Measurements from ENCODE around the gene RBP2. TPM values are rescaled to one million over a fixed set of nuclear protein-coding genes. Genes with fewer than 3 reads are reported as not detected.
A peak's percentile ranks its signal among the peaks of the same experiment; 100 is the strongest.
"Not testable (repeated sequence)": the region's sequence is repeated elsewhere in the genome, so short reads cannot be mapped to it uniquely, and the experiment has no call there.

The RBP2 gene
- total RNA-seq, 1 donor from 2014 or later, result not detected

DNA sequence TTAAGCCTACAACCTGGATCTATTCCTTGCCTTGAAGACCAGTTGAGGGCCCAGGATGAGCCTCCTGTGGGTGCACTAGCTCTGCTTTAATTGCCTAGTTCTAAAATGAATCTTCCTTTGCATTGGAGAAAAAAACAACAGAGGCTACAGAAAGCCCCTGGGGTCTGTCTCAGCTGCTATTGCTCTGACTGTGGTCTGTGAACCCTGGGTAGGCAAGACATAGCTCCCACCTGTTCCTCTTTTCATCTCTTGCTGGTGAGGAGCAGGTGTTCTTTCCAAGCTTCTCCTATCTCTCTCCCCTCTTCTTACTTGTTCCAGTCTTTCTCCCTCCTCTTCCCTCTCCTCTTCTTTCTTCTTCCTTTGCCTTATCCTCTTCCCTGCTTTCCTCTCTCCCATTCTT is 28.8 kb downstream of the RBP2 start:
- DNase-seq (ENCODE audit: extremely low read depth, low read depth, low spot score), result no peak

GRCh38 chr3:139444446-139444845 is 31.9 kb downstream of the RBP2 start:
- DNase-seq (ENCODE audit: extremely low read depth, low read depth, low spot score), result no peak

- DNase-seq (ENCODE audit: extremely low read depth, low read depth, low spot score), result no peak
These were observed 33.1 kb downstream of the RBP2 start for GRCh38 chr3:139443186-139443585.

- no peak for DNase-seq (ENCODE audit: extremely low read depth, low read depth, low spot score)
These were observed 34.7 kb downstream of the RBP2 start for GRCh38 chr3:139441656-139442055.

GRCh38 chr3:139440639-139441556 is 35.4 kb downstream of the RBP2 start:
- DNase-seq (ENCODE audit: extremely low read depth, low read depth, low spot score), result no peak

- DNase-seq (ENCODE audit: extremely low read depth, low read depth, low spot score), result no peak
These were observed 37.0 kb downstream of the RBP2 start for GRCh38 chr3:139439278-139439677.

GRCh38 chr3:139434764-139435307 is 41.5 kb downstream of the RBP2 start:
- no peak for DNase-seq (ENCODE audit: extremely low read depth, low read depth, low spot score)

DNA sequence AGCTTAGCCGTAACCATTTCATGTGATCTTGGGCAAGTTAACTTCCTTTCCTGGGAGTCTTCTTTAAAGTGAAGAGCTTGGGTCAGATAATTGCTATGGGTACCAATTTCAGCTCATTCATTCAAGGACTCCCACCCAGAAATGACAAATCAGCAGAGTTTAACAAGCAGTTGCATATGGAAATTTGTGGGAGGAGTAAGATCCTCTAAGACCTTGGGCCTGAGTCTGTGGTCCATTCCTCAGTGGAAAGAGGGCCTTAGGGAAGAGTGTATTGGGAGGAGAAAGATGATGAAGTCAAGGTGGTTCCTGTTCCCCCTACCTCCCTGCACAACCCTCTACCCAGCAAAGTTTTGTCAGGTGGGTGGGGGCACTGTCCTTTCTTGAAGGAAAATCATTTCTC is 42.1 kb downstream of the RBP2 start:
- DNase-seq (ENCODE audit: extremely low read depth, low read depth, low spot score), result no peak

DNA sequence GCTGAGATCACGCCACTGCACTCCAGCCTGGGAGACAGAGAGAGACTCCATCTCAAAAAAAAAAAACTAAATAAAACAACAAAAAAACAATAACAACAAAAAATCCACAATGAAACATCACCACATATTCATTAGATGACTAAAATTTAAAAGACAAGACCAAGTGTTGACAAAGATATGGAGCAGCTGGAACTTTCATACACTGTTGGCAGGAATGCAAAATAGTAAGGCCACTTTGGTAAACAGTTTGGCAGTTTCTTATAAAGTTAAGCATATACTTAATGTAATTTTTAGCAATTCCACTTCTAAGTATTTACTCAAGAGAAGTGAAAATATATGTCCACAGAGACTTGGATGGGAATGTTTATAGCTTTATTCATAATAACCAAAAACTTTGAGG is 43.2 kb downstream of the RBP2 start:
- no peak for DNase-seq (ENCODE audit: extremely low read depth, low read depth, low spot score)

DNA sequence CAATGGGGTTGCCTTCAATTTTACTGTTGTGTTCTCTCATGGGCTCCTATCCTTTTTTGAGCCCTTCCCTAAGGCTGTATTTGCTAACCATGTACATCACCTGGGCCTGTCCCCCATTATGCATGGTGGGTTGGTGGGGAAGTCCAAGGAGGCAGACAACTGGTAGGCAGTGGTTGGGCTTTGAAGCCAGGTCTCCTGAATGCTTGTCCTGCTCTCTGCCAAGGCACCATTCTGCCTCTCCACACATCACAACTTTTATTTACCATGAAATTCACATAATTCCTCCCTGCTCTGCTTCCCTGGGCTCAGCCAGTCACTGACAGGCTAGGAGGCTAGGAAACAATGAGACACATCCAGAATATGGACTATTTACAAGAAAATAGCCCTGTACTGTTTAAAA is 45.8 kb downstream of the RBP2 start:
- no peak for DNase-seq (ENCODE audit: extremely low read depth, low read depth, low spot score)

DNA sequence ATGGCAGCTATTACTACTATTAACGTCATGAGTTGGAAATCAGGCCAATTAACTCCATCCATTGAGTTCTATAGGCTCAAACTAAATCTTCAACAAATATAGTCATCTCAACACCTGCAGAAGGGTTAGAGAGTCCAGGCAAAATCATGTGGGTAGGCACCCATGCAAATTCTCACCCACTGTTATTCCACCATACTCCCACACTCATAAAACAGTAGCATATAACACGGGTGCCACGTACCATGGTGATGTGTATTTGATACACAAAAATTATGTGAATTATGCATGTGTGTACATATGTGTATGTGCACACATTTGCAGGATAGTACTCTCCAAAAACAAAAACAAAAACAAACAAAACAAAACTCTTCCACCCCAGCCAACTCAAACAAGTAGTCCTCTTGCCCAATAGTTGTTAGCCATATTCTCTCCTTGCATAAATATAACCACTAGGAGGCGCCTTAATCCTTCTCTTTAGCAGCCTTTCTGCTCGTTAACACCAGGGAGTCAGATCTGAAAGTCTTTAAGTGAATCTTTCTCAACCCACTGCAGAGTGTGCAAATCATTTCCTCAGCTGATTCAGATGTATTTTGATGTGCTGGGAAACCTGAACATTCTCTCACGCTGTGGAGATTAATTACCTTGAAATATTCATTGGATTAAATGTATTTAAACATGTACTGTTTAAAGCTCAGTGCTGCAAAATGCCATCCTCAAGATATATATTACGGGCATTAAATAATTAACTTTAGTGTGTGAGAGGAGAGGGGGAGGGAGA is 48.8 kb downstream of the RBP2 start:
- DNase-seq (ENCODE audit: extremely low read depth, low read depth, low spot score), result peak; percentile 48

DNA sequence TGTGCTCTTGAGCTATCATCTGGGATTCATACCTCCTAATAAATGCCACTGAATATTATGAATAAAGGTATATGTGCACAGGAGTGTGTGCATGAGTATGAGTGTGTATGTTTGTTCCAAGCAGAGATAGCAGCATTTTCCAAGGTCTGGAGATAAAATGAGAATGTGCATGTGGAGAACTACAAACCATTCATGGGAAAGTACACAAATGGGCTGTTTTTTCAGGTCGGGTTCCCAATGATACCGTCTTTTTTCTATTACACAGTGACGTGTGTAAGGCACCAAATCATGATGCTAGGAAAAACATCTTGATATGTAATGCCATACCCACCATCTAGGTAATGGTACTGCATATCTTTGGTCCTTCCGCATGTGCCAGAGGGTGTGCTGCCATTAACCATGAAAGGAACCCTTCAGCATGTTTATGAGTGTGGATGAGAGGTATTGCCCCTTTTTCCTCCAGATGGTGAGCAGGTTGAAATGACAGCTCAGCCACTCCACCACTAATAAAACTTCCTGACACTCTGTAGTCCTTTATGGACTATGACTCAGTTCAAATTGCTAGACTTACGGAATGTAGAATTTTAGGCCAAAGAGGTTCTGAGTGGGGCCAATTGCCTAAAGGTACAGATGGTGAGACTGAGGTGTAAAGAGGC is 50.4 kb downstream of the RBP2 start:
- no peak for DNase-seq (ENCODE audit: extremely low read depth, low read depth, low spot score)

DNA sequence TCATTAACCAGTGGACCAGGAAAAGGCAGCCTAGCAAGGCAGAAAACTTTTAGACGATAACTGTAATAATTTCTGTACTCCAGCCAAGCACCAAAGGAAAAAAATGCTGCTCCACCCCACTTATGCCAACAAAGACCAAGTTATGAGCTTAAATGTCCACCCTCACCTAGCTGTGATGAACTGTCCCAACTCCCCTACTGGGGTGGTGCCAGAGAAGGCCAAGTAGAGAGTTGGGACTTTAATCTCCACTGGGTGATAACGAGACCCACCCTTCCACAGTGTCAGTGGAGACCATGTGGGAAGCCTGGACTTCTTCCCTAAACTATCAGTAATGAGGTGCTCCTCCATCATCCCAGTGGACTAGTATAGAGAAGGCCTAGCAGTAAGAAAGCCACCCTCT is 53.1 kb downstream of the RBP2 start:
- no peak for DNase-seq (ENCODE audit: extremely low read depth, low read depth, low spot score)

- no peak for DNase-seq (ENCODE audit: extremely low read depth, low read depth, low spot score)
These were observed 54.9 kb downstream of the RBP2 start for GRCh38 chr3:139421460-139421859.

- no peak for DNase-seq (ENCODE audit: extremely low read depth, low read depth, low spot score)
These were observed 55.3 kb downstream of the RBP2 start for GRCh38 chr3:139421040-139421439.

DNA sequence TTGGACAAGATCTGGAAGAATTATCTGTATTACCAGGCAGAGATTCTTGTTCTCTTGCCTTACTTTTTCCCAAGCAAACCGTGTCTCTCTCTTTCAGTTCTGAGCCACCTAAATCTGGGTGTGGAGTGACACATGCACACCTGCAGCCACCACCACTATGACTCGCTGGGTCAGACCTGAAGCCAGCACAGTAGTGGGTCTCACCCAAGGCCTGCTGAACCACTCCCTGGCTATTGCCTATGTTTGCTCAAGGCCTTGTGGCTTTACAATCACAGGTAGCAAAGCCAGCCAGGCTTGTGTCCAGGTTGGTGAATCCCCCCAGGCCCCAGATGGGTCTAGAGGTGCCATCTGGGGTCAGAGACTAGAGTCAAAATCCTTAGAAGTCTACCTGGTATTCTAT is 58.2 kb downstream of the RBP2 start:
- no peak for DNase-seq (ENCODE audit: extremely low read depth, low read depth, low spot score)

DNA sequence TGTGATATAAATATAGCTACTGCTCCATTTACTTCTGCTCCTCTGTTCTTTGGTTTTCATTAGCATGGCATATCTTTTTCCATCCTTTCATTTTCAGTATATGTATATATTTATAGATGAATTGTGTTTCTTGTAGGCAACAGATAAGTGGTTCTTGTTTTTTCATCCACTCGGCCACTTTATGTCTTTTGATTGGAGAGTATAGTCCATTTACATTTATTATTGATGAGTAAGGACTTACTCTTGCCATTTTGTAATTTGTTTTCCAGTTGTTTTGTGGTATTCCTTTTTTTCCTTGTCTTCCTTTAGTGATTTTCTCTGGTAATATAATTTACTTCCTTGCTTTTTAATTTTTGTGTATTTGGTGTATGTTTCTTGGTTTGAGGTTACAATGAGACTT is 60.0 kb downstream of the RBP2 start:
- DNase-seq (ENCODE audit: extremely low read depth, low read depth, low spot score), result no peak

DNA sequence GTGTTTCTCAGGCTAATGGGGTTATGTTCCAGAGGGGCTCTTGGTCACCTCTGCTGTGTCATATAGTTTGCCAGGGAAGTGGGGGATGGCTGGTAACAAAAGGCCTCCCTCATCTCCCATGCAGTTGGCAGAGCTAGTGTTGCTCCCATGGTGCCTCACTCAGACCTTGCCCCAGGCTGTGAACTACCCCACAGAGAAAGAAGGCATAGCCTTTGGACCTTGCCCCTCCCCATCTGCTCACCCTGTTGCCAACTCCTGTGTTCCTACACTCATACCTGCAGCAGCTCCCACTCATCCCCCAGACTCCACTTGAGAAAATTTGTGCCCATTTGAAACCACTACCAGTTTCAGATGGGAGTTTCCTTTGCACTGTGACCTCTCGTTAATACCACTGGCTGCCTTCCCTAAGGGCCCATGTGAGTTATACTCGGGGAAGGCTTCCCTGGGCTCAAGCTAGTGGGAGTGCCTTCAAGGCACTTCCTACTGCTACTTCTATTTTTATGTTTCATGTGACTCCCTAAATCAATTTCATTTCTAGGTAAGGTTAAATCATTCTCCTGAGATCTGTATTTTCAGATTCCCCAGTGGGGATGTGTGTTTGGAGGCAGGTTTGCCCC is 61.6 kb downstream of the RBP2 start:
- no peak for DNase-seq (ENCODE audit: extremely low read depth, low read depth, low spot score)

DNA sequence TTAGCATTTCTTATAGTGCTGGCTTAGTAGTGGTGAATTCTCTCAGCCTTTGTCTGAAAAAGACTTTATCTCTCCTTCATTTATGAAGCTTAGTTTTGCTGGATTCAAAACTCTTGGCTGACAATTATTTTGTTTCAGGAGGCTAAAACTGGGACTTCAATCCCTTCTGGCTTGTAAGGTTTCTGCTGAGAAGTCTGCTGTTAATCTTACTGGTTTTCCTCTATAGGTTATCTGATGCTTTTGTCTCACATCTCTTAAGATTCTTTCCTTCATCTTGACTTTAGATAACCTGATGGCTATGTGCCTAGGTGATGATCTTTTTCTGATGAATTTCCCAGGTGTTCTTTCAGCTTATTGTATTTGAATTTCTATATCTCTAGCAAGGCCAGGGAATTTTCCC is 63.4 kb downstream of the RBP2 start:
- DNase-seq (ENCODE audit: extremely low read depth, low read depth, low spot score), result not testable (repeated sequence)

All from glomerular endothelial cell (primary cell).